Smooth muscle cell (in vitro differentiated cells): ENCODE measurements around the gene ASTN2. TPM values are rescaled to one million over a fixed set of nuclear protein-coding genes. Genes with fewer than 3 reads are reported as not detected.

Experiments
- DNase-seq: peaks from one replicate; lab custom pipeline; 2025; ENCODE audit not compliant: unreplicated experiment; lab: John Stamatoyannopoulos, UW
- H2AFZ ChIP-seq: fragments of 200-600 bp; sonication (generic); 2 replicates; pipeline ENCODE4 v1.6.0; 2016; ENCODE audit warnings: antibody characterized with exemption, low read depth, mild to moderate bottlenecking
- H3F3A ChIP-seq: fragments of 200-600 bp; sonication (generic); 2 replicates; pipeline ENCODE4 v1.6.0; 2017; ENCODE audit warnings: antibody characterized with exemption, low read depth
- H3K27ac ChIP-seq: fragments of 200-600 bp; sonication (generic); 2 replicates; pipeline ENCODE4 v1.5.1; 2016; ENCODE audit warnings: low read depth, mild to moderate bottlenecking
- H3K27me3 ChIP-seq: fragments of 200-600 bp; sonication (generic); 2 replicates; pipeline ENCODE4 v1.6.1; 2016; ENCODE audit warnings: low read depth, mild to moderate bottlenecking
- H3K36me3 ChIP-seq: fragments of 200-600 bp; sonication (generic); 2 replicates; pipeline ENCODE4 v1.5.1; 2016; ENCODE audit warnings: low read depth
- H3K4me1 ChIP-seq: fragments of 200-600 bp; sonication (generic); 2 replicates; pipeline ENCODE4 v1.5.1; 2016; ENCODE audit warnings: low read depth
- H3K4me2 ChIP-seq: fragments of 200-600 bp; sonication (generic); 2 replicates; pipeline ENCODE4 v1.6.0; 2016; ENCODE audit warnings: mild to moderate bottlenecking
- H3K4me3 ChIP-seq: fragments of 200-600 bp; sonication (generic); 2 replicates; pipeline ENCODE4 v1.5.1; 2016; ENCODE audit warnings: mild to moderate bottlenecking
- H3K79me2 ChIP-seq: fragments of 200-600 bp; sonication (generic); 2 replicates; pipeline ENCODE4 v1.6.0; 2016; ENCODE audit warnings: low read depth, mild to moderate bottlenecking
- H3K9ac ChIP-seq: fragments of 200-600 bp; sonication (generic); 2 replicates; pipeline ENCODE4 v1.6.0; 2016; ENCODE audit warnings: low read depth
- H3K9me3 ChIP-seq: fragments of 200-600 bp; sonication (generic); replicated peaks from 2 replicates; pipeline ENCODE4 v1.5.1; 2016; ENCODE audit warnings: low read depth
- H4K20me1 ChIP-seq: fragments of 200-600 bp; sonication (generic); 2 replicates; pipeline ENCODE4 v1.6.0; 2016; ENCODE audit warnings: low read depth
- CTCF ChIP-seq: fragments of 200-600 bp; sonication (generic); IDR thresholded peaks from 2 replicates; pipeline ENCODE4 v1.5.1; 2017; ENCODE audit warnings: borderline replicate concordance, mild to moderate bottlenecking, antibody characterized with exemption; ENCODE audit not compliant: insufficient read depth, poor library complexity, severe bottlenecking
- WGBS: methylation state at CpG from one replicate; pipeline ENCODE4 v1.1.7; 2016; ENCODE audit warnings: low lambda C conversion rate; 5-methylcytosine and 5-hydroxymethylcytosine counted together
- polyA plus RNA-seq: library from polyadenylated mRNA; unstranded; fragments of >200 nt; fragmentation: Nextera tagmentation; extraction: Ambion mirVana; gene quantifications from 2 replicates; pipeline ENCODE4 v1.2.1, GENCODE V29; 2016
- total RNA-seq: library from RNA; depleted of rRNA; stranded (reverse); fragments of >200 nt; gene quantifications from 2 replicates; pipeline ENCODE4 v1.2.3, GENCODE V29; 2014

The ASTN2 gene
- total and polyA plus RNA-seq, 2 experiments from 2014 or later, result 6.5 to 6.7 TPM

DNA sequence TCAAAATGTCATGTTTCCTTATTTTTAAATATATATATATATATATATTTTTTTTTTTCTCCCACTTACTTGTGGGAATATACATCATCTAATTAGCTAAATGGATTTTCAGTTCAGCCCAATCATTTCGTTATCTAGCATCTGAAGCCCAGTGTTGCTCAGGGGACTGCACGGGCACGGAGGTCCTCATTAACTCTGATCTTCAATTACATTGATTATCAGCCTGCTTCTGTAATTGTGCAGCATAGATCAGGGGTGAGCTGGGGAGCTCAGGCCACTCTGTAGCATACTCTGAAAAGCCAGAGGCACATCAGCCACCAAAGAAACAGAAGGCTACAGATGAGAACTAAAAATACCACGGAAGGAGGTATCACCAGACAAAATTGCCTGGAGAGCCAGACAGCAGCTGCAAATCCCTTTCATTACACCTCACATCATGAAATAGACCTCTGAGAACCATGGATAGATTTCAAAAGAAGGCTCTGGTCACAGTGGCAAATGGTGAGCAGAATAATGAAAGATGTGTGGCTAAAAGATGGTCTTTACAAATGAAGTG lies 401.3 kb downstream of the ASTN2 start:
- no peaks in the 10 kb centered on the region for H4K20me1 ChIP-seq
- H2AFZ ChIP-seq, result no peak overlapping the region
- no peaks in the 10 kb centered on the region for H3K79me2 ChIP-seq
- H3K4me1 ChIP-seq, result no peaks in the 10 kb centered on the region
- no peaks in the 10 kb centered on the region for H3K36me3 ChIP-seq
- no peak overlapping the region for H3K4me2 ChIP-seq
- no peaks in the 10 kb centered on the region for H3K9me3 ChIP-seq
- TF ChIP-seq CTCF, result no peak
- no peak overlapping the region for H3K4me3 ChIP-seq
- H3F3A ChIP-seq, result no peaks in the 10 kb centered on the region
- no peak overlapping the region for H3K27ac ChIP-seq
- H3K27me3 ChIP-seq, result no peaks in the 10 kb centered on the region
- H3K9ac ChIP-seq, result no peak overlapping the region
- WGBS, result 84% methylated on average over 4 of the region's 4 CpGs
- DNase-seq, result no peak

DNA sequence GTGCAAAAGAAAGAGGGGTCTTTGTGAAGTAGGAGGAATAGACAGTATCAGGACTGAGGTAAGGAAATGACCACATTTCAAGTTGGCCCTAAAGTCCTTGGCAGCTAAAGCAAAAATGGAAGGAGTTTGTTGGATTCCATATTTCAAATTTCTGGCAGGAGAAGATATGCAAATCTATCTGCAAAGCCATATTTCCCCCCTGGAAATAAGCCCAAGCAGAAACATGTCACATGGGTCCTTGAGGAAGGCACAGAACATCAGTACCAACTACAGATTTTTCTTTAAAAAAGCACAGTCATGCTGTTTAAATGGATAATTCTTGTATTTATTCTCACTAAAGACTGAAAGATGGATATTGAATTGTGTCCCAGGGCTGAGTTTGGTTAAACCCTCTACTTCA lies 404.8 kb downstream of the ASTN2 start:
- Histone ChIP-seq H3K27me3 (no peaks in the 10 kb centered on the region), H2AFZ (no peak overlapping the region), H3K9me3 (no peaks in the 10 kb centered on the region), H3K9ac (no peak overlapping the region), H3K4me1 (no peaks in the 10 kb centered on the region), H3K4me2 (no peak overlapping the region), H3K36me3 (no peaks in the 10 kb centered on the region), H4K20me1 (no peaks in the 10 kb centered on the region), H3K27ac (no peak overlapping the region), H3K4me3 (no peak overlapping the region), H3K79me2 (no peaks in the 10 kb centered on the region), H3F3A (no peaks in the 10 kb centered on the region)
- DNase-seq, result no peak
- TF ChIP-seq CTCF, result no peak

DNA sequence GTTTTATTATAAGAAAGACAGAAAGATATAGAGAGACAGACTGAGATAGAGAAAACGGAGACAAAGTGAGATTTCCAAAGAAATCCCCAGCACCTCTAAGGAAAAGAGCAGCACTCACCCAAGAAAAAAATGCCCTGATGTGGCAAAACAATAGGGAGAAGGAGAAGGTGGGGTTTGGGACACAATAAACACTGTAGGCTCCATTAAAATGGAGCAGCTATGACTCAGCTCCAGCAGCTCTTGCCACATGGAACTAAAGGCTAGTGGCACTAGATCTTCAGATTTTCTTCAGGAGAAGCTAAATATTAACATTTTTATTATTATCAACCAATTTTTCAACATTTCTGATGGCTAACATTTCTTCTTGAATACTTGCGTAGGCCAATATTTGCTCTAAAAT lies 406.0 kb downstream of the ASTN2 start:
- H3K4me2 ChIP-seq, result no peak overlapping the region
- H3K9ac ChIP-seq, result no peak overlapping the region
- H3K9me3 ChIP-seq, result no peaks in the 10 kb centered on the region
- no peak for TF ChIP-seq CTCF
- 88% methylated on average over 2 of the region's 2 CpGs for WGBS
- H3K36me3 ChIP-seq, result no peaks in the 10 kb centered on the region
- no peaks in the 10 kb centered on the region for H3K27me3 ChIP-seq
- no peaks in the 10 kb centered on the region for H3F3A ChIP-seq
- no peak overlapping the region for H3K27ac ChIP-seq
- no peak for DNase-seq
- no peaks in the 10 kb centered on the region for H4K20me1 ChIP-seq
- H3K4me1 ChIP-seq, result no peaks in the 10 kb centered on the region
- H3K4me3 ChIP-seq, result no peak overlapping the region
- no peaks in the 10 kb centered on the region for H3K79me2 ChIP-seq
- H2AFZ ChIP-seq, result no peak overlapping the region

DNA sequence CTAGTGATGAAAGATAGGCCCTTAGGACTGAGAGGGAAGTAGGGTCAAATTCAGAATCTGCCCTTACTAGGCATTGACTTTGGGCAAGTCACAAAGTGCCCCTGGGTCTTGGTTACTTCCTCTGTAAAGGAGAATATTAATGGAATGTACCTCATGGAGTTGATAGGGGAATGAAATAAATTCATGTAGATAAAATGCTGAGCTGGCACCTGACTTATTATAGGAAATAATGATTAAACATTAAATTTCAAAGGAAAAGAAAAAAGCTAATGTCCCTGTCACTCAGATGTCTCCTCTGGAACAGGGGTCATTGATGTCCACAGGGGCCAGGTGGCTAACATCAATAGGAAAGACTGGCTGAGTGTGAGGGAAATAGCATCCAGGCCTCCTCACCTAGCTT lies 406.4 kb downstream of the ASTN2 start:
- Histone ChIP-seq H3K9ac (no peak overlapping the region), H3K4me3 (no peak overlapping the region), H4K20me1 (no peaks in the 10 kb centered on the region), H3K4me1 (no peaks in the 10 kb centered on the region), H3K36me3 (no peaks in the 10 kb centered on the region), H3K9me3 (no peaks in the 10 kb centered on the region), H3K27me3 (no peaks in the 10 kb centered on the region), H3K27ac (no peak overlapping the region), H3F3A (no peaks in the 10 kb centered on the region), H3K79me2 (no peaks in the 10 kb centered on the region), H2AFZ (no peak overlapping the region), H3K4me2 (no peak overlapping the region)
- no peak for TF ChIP-seq CTCF
- DNase-seq, result no peak
